Lung (tissue), 12 donors: ENCODE results near the gene RGS19. TPM values are rescaled to one million over a fixed set of nuclear protein-coding genes. Genes with fewer than 3 reads are reported as not detected.
"Not testable (repeated sequence)": the region's sequence is repeated elsewhere in the genome, so short reads cannot be mapped to it uniquely, and the experiment has no call there.

Experiments
- ATAC-seq: fragments of 200-7000 bp; cut with Tn5 transposase; one replicate; pipeline ENCODE4 v1.9.1; 2020; ENCODE audit warnings: moderate number of reproducible peaks; ENCODE audit not compliant: insufficient read depth, low FRiP score
- DNase-seq, 3 donors: peaks; one replicate each; pipeline ENCODE4 v3.0.0-alpha.2; 2013 to 2017
- H3K27ac ChIP-seq, 2 donors: one replicate each; pipeline ENCODE4 v1.5.1; 2013; ENCODE audit warnings: mild to moderate bottlenecking in 2 of 2, moderate library complexity in 2 of 2, control low read depth in 1 of 2, inconsistent platforms in 1 of 2, low read depth in 1 of 2, low read length in 1 of 2
- H3K27me3 ChIP-seq, 3 donors: one replicate each; pipeline ENCODE4 v1.5.1; 2013; ENCODE audit warnings: low read length in 2 of 3; ENCODE audit not compliant: control insufficient read depth in 3 of 3, insufficient read depth in 3 of 3
- H3K36me3 ChIP-seq, 4 donors: one replicate each; pipeline ENCODE4 v1.5.1; 2013; ENCODE audit warnings: low read length in 4 of 4, mild to moderate bottlenecking in 1 of 4, moderate library complexity in 1 of 4; ENCODE audit not compliant: control insufficient read depth in 4 of 4, insufficient read depth in 4 of 4
- H3K4me1 ChIP-seq, 5 donors: one replicate each; pipeline ENCODE4 v1.5.1; 2013; ENCODE audit warnings: low read length in 5 of 5, mild to moderate bottlenecking in 2 of 5, moderate library complexity in 1 of 5; ENCODE audit not compliant: control insufficient read depth in 5 of 5, insufficient read depth in 5 of 5
- H3K4me3 ChIP-seq: one replicate; pipeline ENCODE4 v1.5.1; 2013; ENCODE audit warnings: mild to moderate bottlenecking, control low read depth, moderate library complexity
- H3K9ac ChIP-seq, 2 donors: one replicate each; pipeline ENCODE4 v1.5.1; 2013; ENCODE audit warnings: low read length in 2 of 2, control low read depth in 1 of 2; ENCODE audit not compliant: insufficient read depth in 1 of 2
- H3K9me3 ChIP-seq, 4 donors: one replicate each; pipeline ENCODE4 v1.5.1; 2013; ENCODE audit warnings: low read length in 3 of 4, mild to moderate bottlenecking in 1 of 4, moderate library complexity in 1 of 4; ENCODE audit not compliant: control insufficient read depth in 4 of 4, insufficient read depth in 3 of 4
- WGBS, 2 donors: extraction: QIAGEN DNeasy Blood & Tissue Kit; methylation state at CpG; one replicate each; pipeline ENCODE4 v1.1.7; 2013; 5-methylcytosine and 5-hydroxymethylcytosine counted together
- polyA plus RNA-seq, 2 donors: library from polyadenylated mRNA; stranded (reverse); fragments of 200-250 nt; gene quantifications; one replicate each; pipeline ENCODE4 v1.2.1, GENCODE V29; 2013
- total RNA-seq, 2 donors: library from RNA; depleted of rRNA in 1 of 2; stranded (reverse); fragments of >200 nt in 1 of 2; gene quantifications; one replicate each; pipeline ENCODE4 v1.2.1, GENCODE V29; 2014 to 2021
- TF ChIP-seq, protein P1 (sequence below): IDR thresholded peaks from 2 replicates; pipeline ENCODE4 v1.5.1; 2012; ENCODE audit warnings: mild to moderate bottlenecking; ENCODE audit errors: control extremely low read depth, extremely low read depth
- donor health status: control.
- donor health status: control.
- donor health status: Bipolar disorder and iron deficiency.
- donor health status: healthy.
- donor health status: DM: yes; HTN: yes; CAD: no.

Gene RGS19
- total and polyA plus RNA-seq, 4 donors: 15.1 to 99.0 (median 35.1) TPM

DNA sequence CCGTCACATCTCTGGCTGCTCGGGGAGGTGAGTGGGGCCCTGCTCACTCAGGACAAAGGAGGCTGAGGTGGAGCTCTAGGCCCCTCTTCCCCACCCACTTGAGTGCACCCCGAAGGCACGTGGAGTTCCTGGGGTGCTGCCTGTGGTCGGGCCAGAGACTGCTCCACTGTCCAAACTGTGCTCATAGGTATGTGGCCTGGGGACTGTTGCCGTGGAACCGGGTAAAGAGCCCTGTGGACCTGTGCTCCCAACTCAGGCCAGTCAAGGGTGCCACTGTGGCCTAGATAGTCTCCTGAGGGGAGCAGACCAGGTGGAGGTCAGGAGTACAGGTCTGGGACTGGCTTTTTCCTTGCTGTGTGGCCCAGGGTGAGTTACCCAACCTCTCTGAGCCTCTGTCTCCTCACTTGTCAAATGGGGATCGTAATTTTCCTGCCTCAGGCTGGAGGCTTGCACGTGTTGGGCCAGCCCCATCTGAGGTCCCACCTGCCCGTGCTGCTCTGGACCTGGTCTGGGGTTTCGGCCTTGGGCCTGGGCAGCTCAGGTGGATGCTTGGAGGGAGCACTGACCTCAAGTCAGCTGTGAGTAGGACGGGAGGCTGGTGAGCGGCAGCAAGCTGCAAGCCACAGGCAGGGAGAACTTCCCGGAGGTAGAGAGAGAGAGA, 40.5 kb upstream of the RGS19 start:
- H3K4me1 ChIP-seq: peaks cover 0 to 5% (median 0%) of the 10 kb centered on the region in 5 donors
- no peak overlapping the region for H3K9ac ChIP-seq
- WGBS, 2 donors: 60 to 62% methylated on average over 13 to 14 of the region's 14 CpGs
- TF ChIP-seq, protein P1, sequence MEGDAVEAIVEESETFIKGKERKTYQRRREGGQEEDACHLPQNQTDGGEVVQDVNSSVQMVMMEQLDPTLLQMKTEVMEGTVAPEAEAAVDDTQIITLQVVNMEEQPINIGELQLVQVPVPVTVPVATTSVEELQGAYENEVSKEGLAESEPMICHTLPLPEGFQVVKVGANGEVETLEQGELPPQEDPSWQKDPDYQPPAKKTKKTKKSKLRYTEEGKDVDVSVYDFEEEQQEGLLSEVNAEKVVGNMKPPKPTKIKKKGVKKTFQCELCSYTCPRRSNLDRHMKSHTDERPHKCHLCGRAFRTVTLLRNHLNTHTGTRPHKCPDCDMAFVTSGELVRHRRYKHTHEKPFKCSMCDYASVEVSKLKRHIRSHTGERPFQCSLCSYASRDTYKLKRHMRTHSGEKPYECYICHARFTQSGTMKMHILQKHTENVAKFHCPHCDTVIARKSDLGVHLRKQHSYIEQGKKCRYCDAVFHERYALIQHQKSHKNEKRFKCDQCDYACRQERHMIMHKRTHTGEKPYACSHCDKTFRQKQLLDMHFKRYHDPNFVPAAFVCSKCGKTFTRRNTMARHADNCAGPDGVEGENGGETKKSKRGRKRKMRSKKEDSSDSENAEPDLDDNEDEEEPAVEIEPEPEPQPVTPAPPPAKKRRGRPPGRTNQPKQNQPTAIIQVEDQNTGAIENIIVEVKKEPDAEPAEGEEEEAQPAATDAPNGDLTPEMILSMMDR: no peak
- ATAC-seq: no peak
- no peaks in the 10 kb centered on the region for H3K27me3 ChIP-seq
- no peak overlapping the region for H3K4me3 ChIP-seq
- H3K36me3 ChIP-seq: no peaks in the 10 kb centered on the region
- no peak overlapping the region for H3K27ac ChIP-seq
- H3K9me3 ChIP-seq: no peaks in the 10 kb centered on the region
- DNase-seq: no peak

DNA sequence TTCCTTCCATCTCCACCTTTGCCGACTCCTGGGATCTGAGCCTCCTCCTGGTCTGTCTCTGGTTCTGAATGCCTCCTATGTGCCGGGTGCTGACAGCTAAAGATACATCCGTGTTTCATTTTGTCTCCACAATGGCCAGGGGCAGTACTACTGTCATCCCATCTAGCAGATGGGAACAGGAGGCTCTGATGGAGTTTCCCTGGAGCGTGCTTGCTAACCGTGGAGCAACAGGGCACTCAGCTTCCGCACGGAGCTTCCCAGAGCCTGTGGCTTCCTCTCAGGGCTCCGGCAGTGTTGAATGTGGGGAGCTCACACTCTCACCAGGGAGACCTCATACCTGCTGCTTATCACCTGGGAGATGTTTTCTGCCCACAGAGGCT, 40.0 kb upstream of the RGS19 start:
- H3K36me3 ChIP-seq: no peaks in the 10 kb centered on the region
- H3K4me3 ChIP-seq: no peak overlapping the region
- H3K9ac ChIP-seq: no peak overlapping the region
- H3K27ac ChIP-seq: no peak overlapping the region
- TF ChIP-seq, protein P1: no peak
- no peaks in the 10 kb centered on the region for H3K27me3 ChIP-seq
- peaks cover 0 to 5% (median 0%) of the 10 kb centered on the region in 5 donors for H3K4me1 ChIP-seq
- no peaks in the 10 kb centered on the region for H3K9me3 ChIP-seq
- ATAC-seq (no peak), DNase-seq (no peak)
- WGBS, 2 donors: 82 to 89% methylated on average over 8 of the region's 8 CpGs

DNA sequence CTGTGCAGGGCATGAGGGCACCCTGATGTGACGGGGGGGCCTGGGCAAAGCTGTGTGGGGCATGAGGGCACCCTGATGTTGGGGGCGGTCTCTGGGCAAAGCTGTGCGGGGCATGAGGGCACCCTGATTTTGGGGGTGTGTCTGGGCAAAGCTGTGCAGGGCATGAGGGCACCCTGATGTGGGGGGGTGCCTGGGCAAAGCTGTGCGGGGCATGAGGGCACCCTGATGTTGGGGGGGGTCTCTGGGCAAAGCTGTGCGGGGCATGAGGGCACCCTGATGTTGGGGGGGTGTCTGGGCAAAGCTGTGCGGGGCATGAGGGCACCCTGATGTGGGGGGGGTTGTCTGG, 38.1 kb upstream of the RGS19 start:
- not testable (repeated sequence) for H3K9ac ChIP-seq, H3K4me1 ChIP-seq, H3K9me3 ChIP-seq, H3K36me3 ChIP-seq, ATAC-seq, DNase-seq, H3K27ac ChIP-seq, H3K4me3 ChIP-seq, H3K27me3 ChIP-seq
- 87 to 90% methylated on average over 3 to 4 of the region's 6 CpGs for WGBS, 2 donors

DNA sequence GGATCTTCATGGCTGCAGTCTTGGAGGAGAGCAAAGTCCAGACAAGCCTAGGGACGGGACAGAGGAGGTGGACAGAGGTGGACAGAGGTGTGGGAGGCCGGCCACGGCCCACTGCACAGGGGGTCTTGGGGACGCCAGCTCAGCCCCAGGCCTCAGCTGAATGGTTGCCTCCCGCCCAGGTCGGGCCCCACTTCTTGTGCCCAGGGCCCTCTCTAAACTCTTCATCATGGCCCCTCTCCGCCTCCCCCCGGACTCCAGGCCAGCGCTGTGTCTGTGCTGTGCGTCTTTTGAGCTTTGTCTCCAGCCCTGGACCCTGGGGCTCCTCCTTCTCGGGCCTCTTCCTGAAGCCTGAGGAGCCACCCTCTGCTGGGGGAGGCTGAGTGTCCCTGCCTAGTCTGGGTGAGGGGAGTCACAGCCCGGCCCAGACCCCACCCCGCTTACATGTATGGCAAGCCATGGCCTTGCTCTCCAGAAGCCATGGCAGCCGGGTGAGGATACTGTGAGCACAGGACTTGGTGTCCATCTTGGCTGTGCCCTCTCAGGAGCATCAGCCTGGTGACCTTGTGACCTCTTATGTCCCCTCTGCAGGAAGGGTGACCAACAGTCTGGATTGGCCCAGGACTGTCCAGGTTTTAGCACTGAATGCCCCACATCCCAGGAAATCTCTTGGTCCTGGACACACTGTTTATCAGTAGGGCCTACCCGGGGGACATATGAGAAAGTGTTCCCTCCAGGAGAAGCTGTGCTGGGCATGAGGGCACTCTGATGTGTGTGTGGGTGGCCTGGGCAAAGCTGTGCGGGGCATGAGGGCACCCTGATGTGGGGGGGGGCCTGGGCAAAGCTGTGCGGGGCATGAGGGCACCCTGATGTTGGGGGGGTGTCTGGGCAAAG, 37.5 kb upstream of the RGS19 start:
- TF ChIP-seq, protein P1: no peak
- ATAC-seq (no peak), DNase-seq (no peak)
- 75 to 93% methylated on average over 16 to 17 of the region's 17 CpGs for WGBS, 2 donors
- H3K9ac ChIP-seq: no peak overlapping the region
- no peaks in the 10 kb centered on the region for H3K36me3 ChIP-seq
- no peaks in the 10 kb centered on the region for H3K9me3 ChIP-seq
- H3K27me3 ChIP-seq: no peaks in the 10 kb centered on the region
- H3K4me1 ChIP-seq: peaks cover 0 to 5% (median 0%) of the 10 kb centered on the region in 5 donors
- no peak overlapping the region for H3K4me3 ChIP-seq
- H3K27ac ChIP-seq: no peak overlapping the region
